Upper lobe of left lung (tissue), 4 donors: ENCODE results near the gene ERP44.

Experiments used
- CTCF ChIP-seq, 6 experiments: fragments of 450-650 bp in 4 of 6; fragments of 200-600 bp in 2 of 6; sonication (generic) in 2 of 6; IDR thresholded peaks; one replicate each; pipeline ENCODE4 v1.5.1; 2016 to 2019; ENCODE audit warnings: antibody characterized with exemption in 6 of 6
- EP300 ChIP-seq, 4 donors: sonication (generic); formaldehyde crosslinking; IDR thresholded peaks; one replicate each; pipeline ENCODE4 v1.5.1; 2017; ENCODE audit warnings: antibody characterized with exemption in 4 of 4, control low read depth in 2 of 4
- POLR2A ChIP-seq, 4 donors: fragments of 450-650 bp; IDR thresholded peaks; one replicate each; pipeline ENCODE4 v1.5.1; 2016 to 2017; ENCODE audit warnings: antibody characterized with exemption in 4 of 4, mild to moderate bottlenecking in 2 of 4
- POLR2AphosphoS5 ChIP-seq, 2 donors: sonication (generic); formaldehyde crosslinking; IDR thresholded peaks; one replicate each; pipeline ENCODE4 v1.5.1; 2017; ENCODE audit warnings: antibody characterized with exemption in 2 of 2

- TF ChIP-seq CTCF (IDR thresholded peaks at IDR 0.05), result no peak
- TF ChIP-seq POLR2AphosphoS5 (IDR thresholded peaks at IDR 0.05), result no peak
- TF ChIP-seq POLR2A (IDR thresholded peaks at IDR 0.05), result no peak
- TF ChIP-seq EP300 (IDR thresholded peaks at IDR 0.05), result no peak
Observed at GRCh38 chr9:100029251-100029650, 69.5 kb downstream of the ERP44 start.
